Sigmoid colon (tissue), 7 donors: ENCODE results near the gene ARID3B. TPM values are rescaled to one million over a fixed set of nuclear protein-coding genes. Genes with fewer than 3 reads are reported as not detected.

ENCODE experiments used
- DNase-seq: peaks from one replicate; pipeline ENCODE4 v3.0.0-alpha.2; 2019
- H3K27ac ChIP-seq, 4 donors: fragments of 200-600 bp; sonication (generic); one replicate each; pipeline ENCODE4 v1.5.1; 2016 to 2019; ENCODE audit warnings: mild to moderate bottlenecking in 1 of 4
- H3K27me3 ChIP-seq, 3 donors: fragments of 200-600 bp; sonication (generic); one replicate each; pipeline ENCODE4 v1.5.1; 2019; ENCODE audit warnings: mild to moderate bottlenecking in 1 of 3
- H3K36me3 ChIP-seq, 4 donors: fragments of 200-600 bp; sonication (generic); one replicate each; pipeline ENCODE4 v1.5.1; 2016 to 2019
- H3K4me1 ChIP-seq, 4 donors: fragments of 200-600 bp; sonication (generic); one replicate each; pipeline ENCODE4 v1.5.1; 2017 to 2019
- H3K4me3 ChIP-seq, 4 donors: fragments of 200-600 bp; sonication (generic); one replicate each; pipeline ENCODE4 v1.5.1; 2017 to 2019; ENCODE audit warnings: mild to moderate bottlenecking in 2 of 4, moderate library complexity in 1 of 4
- H3K9me3 ChIP-seq, 4 donors: fragments of 200-600 bp in 3 of 4; sonication (generic) in 3 of 4; one replicate each; pipeline versions ENCODE4 v1.5.1 to v1.6.1; 2013 to 2019
- EP300 ChIP-seq, 4 donors: sonication (generic); formaldehyde crosslinking; IDR thresholded peaks; one replicate each; pipeline ENCODE4 v1.6.1; 2017; ENCODE audit warnings: antibody characterized with exemption in 4 of 4
- POLR2A ChIP-seq, 2 donors: fragments of 450-650 bp; IDR thresholded peaks; one replicate each; pipeline ENCODE4 v1.6.1; 2016; ENCODE audit warnings: antibody characterized with exemption in 2 of 2, mild to moderate bottlenecking in 2 of 2, moderate library complexity in 2 of 2
- POLR2AphosphoS5 ChIP-seq, 4 donors: sonication (generic); formaldehyde crosslinking; IDR thresholded peaks; one replicate each; pipeline ENCODE4 v1.6.1; 2017; ENCODE audit warnings: antibody characterized with exemption in 4 of 4
- WGBS, 2 donors: extraction: QIAGEN DNeasy Blood & Tissue Kit; methylation state at CpG; one replicate each; pipeline ENCODE4 v1.1.7; 2013; 5-methylcytosine and 5-hydroxymethylcytosine counted together
- intact Hi-C: fragments of 100-400 bp; cut with DNase I; formaldehyde crosslinking; loops from one replicate; pipeline ENCODE4 v1.15.1; 2023
- polyA plus RNA-seq, 3 donors: library from polyadenylated mRNA; stranded (reverse); fragments of 200-250 nt; gene quantifications; one replicate each; pipeline ENCODE4 v1.2.3, GENCODE V29; 2013
- total RNA-seq, 4 donors: library from RNA; depleted of rRNA; stranded (reverse); fragments of >200 nt; gene quantifications; one replicate each; pipeline ENCODE4 v1.1.0, GENCODE V29; 2016
- TF ChIP-seq, protein P1 (sequence below), 4 experiments: fragments of 450-650 bp in 3 of 4; fragments of 200-600 bp in 1 of 4; IDR thresholded peaks; one replicate each; pipeline ENCODE4 v1.5.1; 2016 to 2019; ENCODE audit warnings: antibody characterized with exemption in 4 of 4, mild to moderate bottlenecking in 3 of 4, moderate library complexity in 2 of 4
- donor health status: healthy with polysubstance abuse.
- donor health status: Bipolar disorder and iron deficiency.
- donor health status: healthy.

Gene ARID3B
- total and polyA plus RNA-seq, 7 donors: 2.3 to 9.7 (median 5.3) TPM

DNA sequence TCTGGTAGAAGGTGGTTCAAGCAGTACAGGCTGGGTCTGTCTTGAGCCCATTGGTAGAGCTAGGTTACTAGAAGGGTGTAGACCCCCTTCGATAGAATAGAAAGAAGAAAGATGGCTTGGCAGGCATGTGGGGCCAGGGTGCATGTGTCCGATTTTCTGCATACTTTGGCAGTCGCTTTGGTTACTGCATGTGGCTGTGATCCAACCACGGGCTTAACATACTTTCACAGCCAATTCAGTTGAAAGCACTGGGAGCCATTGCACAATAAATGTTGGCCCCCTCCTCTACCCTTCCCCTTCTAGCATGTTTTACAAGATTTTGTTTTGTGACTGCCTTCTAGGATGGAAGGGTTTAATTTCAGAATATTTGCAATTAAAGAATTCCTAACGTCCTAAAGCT, 7.2 kb downstream of the ARID3B start:
- H3K36me3 ChIP-seq: peaks cover 0 to 16% (median 2%) of the 10 kb centered on the region in 4 donors
- no peak overlapping the region for H3K4me3 ChIP-seq
- H3K4me1 ChIP-seq: peaks cover 0 to 23% (median 19%) of the 10 kb centered on the region in 4 donors
- H3K27me3 ChIP-seq: no peaks in the 10 kb centered on the region
- intact Hi-C loops: loop anchor here (10.0 kb wide), 1 partner anchor 387 kb away; the partner anchor contains the start of gene COX5A
- no peak for TF ChIP-seq POLR2A (IDR thresholded peaks at IDR 0.05)
- TF ChIP-seq EP300 (IDR thresholded peaks at IDR 0.05): no peak
- TF ChIP-seq POLR2AphosphoS5 (IDR thresholded peaks at IDR 0.05): no peak
- no peak overlapping the region for H3K27ac ChIP-seq
- WGBS, 2 donors: 81 to 87% methylated on average over 5 of the region's 5 CpGs
- no peaks in the 10 kb centered on the region for H3K9me3 ChIP-seq
- DNase-seq: no peak

DNA sequence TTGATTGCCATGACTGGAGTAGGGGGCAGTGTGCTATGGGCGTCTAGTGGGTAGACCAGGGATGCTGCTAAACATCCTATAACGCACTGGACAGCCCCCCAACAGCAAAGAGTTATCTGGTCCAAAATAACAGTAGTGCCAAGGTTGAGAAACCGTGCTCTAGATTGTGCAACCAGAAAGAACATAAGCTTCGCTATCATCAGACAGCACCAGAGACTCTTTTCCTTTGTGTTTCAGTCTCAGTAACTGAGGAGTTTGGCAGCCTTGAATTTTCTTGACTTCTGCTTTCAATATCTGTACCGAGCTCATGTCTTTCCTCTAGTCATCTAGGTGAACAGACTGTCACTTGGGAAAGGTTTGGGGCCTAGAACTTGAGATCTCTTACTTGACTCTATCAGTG, 8.8 kb downstream of the ARID3B start:
- Histone ChIP-seq H3K4me3 (no peak overlapping the region), H3K9me3 (no peaks in the 10 kb centered on the region), H3K36me3 (peaks cover 0 to 16% (median 2%) of the 10 kb centered on the region in 4 donors), H3K4me1 (peaks cover 0 to 23% (median 19%) of the 10 kb centered on the region in 4 donors), H3K27ac (no peak overlapping the region), H3K27me3 (no peaks in the 10 kb centered on the region)
- intact Hi-C loops: loop anchor here (10.0 kb wide), 1 partner anchor 385 kb away; the partner anchor contains the start of gene COX5A
- no peak for DNase-seq
- WGBS, 2 donors: 88 to 95% methylated on average over 5 of the region's 5 CpGs
- TF ChIP-seq POLR2AphosphoS5 (IDR thresholded peaks at IDR 0.05) (no peak), EP300 (IDR thresholded peaks at IDR 0.05) (no peak), POLR2A (IDR thresholded peaks at IDR 0.05) (no peak)
- TF ChIP-seq, protein P1, sequence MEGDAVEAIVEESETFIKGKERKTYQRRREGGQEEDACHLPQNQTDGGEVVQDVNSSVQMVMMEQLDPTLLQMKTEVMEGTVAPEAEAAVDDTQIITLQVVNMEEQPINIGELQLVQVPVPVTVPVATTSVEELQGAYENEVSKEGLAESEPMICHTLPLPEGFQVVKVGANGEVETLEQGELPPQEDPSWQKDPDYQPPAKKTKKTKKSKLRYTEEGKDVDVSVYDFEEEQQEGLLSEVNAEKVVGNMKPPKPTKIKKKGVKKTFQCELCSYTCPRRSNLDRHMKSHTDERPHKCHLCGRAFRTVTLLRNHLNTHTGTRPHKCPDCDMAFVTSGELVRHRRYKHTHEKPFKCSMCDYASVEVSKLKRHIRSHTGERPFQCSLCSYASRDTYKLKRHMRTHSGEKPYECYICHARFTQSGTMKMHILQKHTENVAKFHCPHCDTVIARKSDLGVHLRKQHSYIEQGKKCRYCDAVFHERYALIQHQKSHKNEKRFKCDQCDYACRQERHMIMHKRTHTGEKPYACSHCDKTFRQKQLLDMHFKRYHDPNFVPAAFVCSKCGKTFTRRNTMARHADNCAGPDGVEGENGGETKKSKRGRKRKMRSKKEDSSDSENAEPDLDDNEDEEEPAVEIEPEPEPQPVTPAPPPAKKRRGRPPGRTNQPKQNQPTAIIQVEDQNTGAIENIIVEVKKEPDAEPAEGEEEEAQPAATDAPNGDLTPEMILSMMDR (IDR thresholded peaks at IDR 0.05): no peak

DNA sequence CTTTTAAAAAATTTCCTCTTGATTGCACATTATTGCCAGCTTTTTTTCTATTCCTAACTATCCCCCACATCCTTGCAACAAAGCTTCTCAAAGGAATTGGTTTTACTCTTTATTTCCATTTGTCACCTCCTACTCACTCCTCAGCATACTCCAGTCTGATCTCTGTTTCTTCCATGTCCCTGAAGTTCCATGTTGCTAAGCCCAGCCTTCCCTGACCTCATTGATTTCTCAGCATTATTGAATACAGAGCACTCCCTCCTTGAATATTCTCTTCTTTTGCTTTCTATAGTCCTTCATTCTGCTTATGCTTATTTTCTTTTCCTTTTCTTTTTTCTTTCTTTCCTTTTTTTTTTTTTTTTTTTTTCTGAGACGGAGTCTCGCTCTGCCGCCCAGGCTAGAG, 10.7 kb downstream of the ARID3B start:
- Histone ChIP-seq H3K36me3 (peaks cover 0 to 16% (median 2%) of the 10 kb centered on the region in 4 donors), H3K27me3 (no peaks in the 10 kb centered on the region), H3K27ac (no peak overlapping the region), H3K4me3 (no peak overlapping the region), H3K4me1 (peaks cover 0 to 10% (median 5%) of the 10 kb centered on the region in 4 donors), H3K9me3 (no peaks in the 10 kb centered on the region)
- 96% methylated on average over 3 of the region's 3 CpGs for WGBS, 2 donors
- no peak for DNase-seq
- TF ChIP-seq POLR2A (IDR thresholded peaks at IDR 0.05) (no peak), POLR2AphosphoS5 (IDR thresholded peaks at IDR 0.05) (no peak), EP300 (IDR thresholded peaks at IDR 0.05) (no peak)
- TF ChIP-seq, protein P1 (IDR thresholded peaks at IDR 0.05): no peak
- intact Hi-C loops: no loop called here

DNA sequence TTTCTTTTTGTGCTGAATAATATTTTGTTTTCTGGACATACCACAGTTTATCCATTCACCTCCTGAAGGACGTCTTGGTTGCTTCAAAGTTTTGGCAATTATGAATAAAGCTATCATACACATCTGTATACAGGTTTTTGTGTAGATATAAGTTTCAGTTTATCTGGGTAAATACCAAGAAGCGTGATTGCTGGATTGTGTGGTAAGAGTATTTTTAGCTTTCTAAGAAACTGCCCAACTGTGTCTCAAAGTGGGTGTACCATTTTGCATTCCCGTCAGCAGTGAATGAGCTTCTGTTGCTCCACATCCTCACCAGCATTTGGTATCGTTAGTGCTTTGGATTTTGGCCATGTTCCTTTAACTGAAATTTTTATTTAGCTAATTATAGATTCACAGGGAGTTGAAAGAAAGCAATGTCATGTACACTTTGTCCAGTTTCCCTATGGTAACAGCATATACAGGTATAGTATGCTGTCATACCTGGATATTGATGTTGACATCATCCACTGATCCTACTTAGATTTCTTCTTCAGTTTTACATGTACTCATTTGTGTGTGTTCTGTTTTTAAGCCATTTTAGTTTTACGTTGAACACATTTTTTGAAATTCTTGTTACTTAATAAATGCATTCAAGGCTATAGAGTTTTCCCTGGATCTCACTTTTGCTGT, 11.9 kb downstream of the ARID3B start:
- no peak for DNase-seq
- no peaks in the 10 kb centered on the region for H3K27me3 ChIP-seq
- H3K4me3 ChIP-seq: no peak overlapping the region
- H3K36me3 ChIP-seq: peaks cover 0 to 16% (median 2%) of the 10 kb centered on the region in 4 donors
- WGBS, 2 donors: 81 to 91% methylated on average over 5 of the region's 5 CpGs
- no peaks in the 10 kb centered on the region for H3K4me1 ChIP-seq
- no peaks in the 10 kb centered on the region for H3K9me3 ChIP-seq
- intact Hi-C loops: no loop called here
- no peak overlapping the region for H3K27ac ChIP-seq
- no peak for TF ChIP-seq POLR2AphosphoS5 (IDR thresholded peaks at IDR 0.05)
- no peak for TF ChIP-seq POLR2A (IDR thresholded peaks at IDR 0.05)
- TF ChIP-seq, protein P1 (IDR thresholded peaks at IDR 0.05): no peak

DNA sequence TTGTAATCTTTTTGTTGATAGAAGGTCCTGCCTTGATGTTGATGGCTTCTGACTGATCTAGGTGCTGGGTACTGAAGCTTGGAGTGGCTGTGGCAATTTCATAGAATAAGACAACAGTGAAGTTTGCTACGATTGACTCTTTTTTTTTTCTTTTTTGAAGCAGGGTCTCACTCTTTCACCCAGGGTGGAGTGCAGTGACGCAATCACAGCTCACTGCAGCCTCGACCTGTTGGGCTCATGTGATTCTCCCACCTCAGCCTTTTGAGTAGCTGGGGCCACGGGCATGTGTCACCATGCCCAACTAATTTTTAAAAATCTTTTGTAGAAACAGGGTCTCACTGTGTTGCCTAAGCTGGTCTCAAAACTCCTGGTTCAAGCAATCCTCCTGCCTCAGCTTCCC, 14.2 kb downstream of the ARID3B start:
- no peak for TF ChIP-seq POLR2AphosphoS5 (IDR thresholded peaks at IDR 0.05)
- no peak for TF ChIP-seq POLR2A (IDR thresholded peaks at IDR 0.05)
- TF ChIP-seq EP300 (IDR thresholded peaks at IDR 0.05): no peak
- H3K36me3 ChIP-seq: peaks cover 0 to 15% (median 2%) of the 10 kb centered on the region in 4 donors
- H3K27me3 ChIP-seq: no peaks in the 10 kb centered on the region
- no peak overlapping the region for H3K27ac ChIP-seq
- H3K4me1 ChIP-seq: no peaks in the 10 kb centered on the region
- no peak overlapping the region for H3K4me3 ChIP-seq
- intact Hi-C loops: no loop called here
- WGBS, 2 donors: 91 to 92% methylated on average over 4 of the region's 4 CpGs
- no peaks in the 10 kb centered on the region for H3K9me3 ChIP-seq
- DNase-seq: no peak
